Activated CD4-positive, alpha-beta memory T cell treated with anti-CD3 and anti-CD28 coated beads, Interleukin-2, amount 10 ng/mL, durations not matched to agents 7 days and 5 days (primary cell): ENCODE results near the gene SLC16A9. TPM values are rescaled to one million over a fixed set of nuclear protein-coding genes. Genes with fewer than 3 reads are reported as not detected.
"Not testable (repeated sequence)": the region's sequence is repeated elsewhere in the genome, so short reads cannot be mapped to it uniquely, and the experiment has no call there.

Experiments
- CTCF ChIA-PET: fragments of 350-600 bp; sonication (Branson Sonifier 250); formaldehyde crosslinking; loops from one replicate; lab custom pipeline; 2021; ENCODE audit warnings: antibody characterized with exemption, inconsistent platforms; lab: Charles Lee
- POLR2A ChIA-PET: fragments of 350-600 bp; sonication (Branson Sonifier 250); formaldehyde crosslinking; loops from one replicate; lab custom pipeline; 2021; ENCODE audit warnings: antibody characterized with exemption; lab: Charles Lee
- DNase-seq: peaks from one replicate; pipeline ENCODE4 v3.0.0-alpha.2; 2020
- H3K27ac Mint-ChIP-seq: one replicate; pipeline ENCODE4 v1.8.0; 2021; ENCODE audit warnings: mild to moderate bottlenecking, mixed read lengths
- H3K27me3 Mint-ChIP-seq: one replicate; pipeline ENCODE4 v1.8.0; 2021; ENCODE audit warnings: mixed read lengths
- H3K36me3 Mint-ChIP-seq: one replicate; pipeline ENCODE4 v1.8.0; 2021; ENCODE audit warnings: low read depth, mixed read lengths
- H3K4me1 Mint-ChIP-seq: one replicate; pipeline ENCODE4 v1.8.0; 2021; ENCODE audit warnings: mixed read lengths
- H3K4me3 Mint-ChIP-seq: one replicate; pipeline ENCODE4 v1.8.0; 2021; ENCODE audit warnings: mild to moderate bottlenecking, mixed read lengths
- H3K9me3 Mint-ChIP-seq: one replicate; pipeline ENCODE4 v1.8.0; 2021; ENCODE audit warnings: mixed read lengths
- total RNA-seq, 2 experiments: library from RNA; stranded (reverse); gene quantifications; one replicate each; pipeline ENCODE4 v1.2.3, GENCODE V29; 2021

Gene SLC16A9
- total RNA-seq, 2 experiments from 2014 or later: 0.48 to 0.58 TPM

DNA sequence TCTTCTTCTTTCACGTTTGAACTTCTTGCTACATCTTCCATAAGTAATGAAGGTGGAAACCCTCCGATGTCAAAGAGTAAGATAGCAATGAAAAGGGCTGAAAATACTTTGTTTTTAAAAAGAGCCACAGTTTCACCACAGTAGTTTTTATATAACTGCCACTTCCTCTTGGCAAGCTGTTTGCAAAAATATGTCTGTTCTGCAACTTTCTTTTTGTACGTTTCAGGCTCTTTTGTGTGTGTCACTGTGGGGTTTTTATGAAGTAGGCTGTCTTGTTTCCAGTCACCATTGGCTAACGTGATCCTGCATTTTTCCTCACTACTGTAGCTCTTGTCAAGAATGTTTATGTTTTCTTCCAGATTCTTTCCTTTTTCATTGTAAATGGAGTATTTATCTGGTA is 55.6 kb downstream of the SLC16A9 start:
- Mint-ChIP-seq H3K4me3 (peak overlapping the region; percentile 18), H3K9me3 (no peaks in the 10 kb centered on the region), H3K4me1 (peaks cover 12% of the 10 kb centered on the region), H3K27me3 (peaks cover 3% of the 10 kb centered on the region), H3K27ac (peak overlapping the region; percentile 70), H3K36me3 (no peaks in the 10 kb centered on the region)
- ChIA-PET POLR2A (interaction anchor here (0.6 to 1.2 kb wide), 4 partner anchors 25 to 255 kb away, joined by 3 to 5 read pairs (median 4); partner anchors contain the start of genes CCDC6 and SLC16A9), CTCF (no interaction called here)
- no peak for DNase-seq

DNA sequence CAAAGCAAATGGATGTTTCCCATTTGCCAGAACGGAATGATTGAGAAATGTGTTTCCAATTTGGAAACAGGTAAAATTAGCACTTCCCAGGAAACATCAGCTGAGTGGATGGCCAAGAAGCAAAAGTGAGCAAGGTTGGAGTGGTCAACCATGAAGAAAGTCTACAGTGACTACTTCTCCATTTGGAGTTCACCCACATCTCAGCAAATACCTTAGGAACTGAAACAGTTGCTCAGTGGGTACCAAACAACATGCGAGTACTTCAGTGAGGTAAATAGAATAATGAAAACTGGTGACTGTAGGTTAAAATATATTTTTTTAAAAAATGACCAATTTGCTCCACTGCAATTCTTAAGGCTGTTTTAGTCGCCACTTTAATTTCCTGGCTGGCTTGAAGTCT is 57.7 kb downstream of the SLC16A9 start:
- peaks cover 17% of the 10 kb centered on the region for H3K4me1 Mint-ChIP-seq
- no peak overlapping the region for H3K4me3 Mint-ChIP-seq
- H3K27me3 Mint-ChIP-seq: peaks cover 3% of the 10 kb centered on the region
- no peaks in the 10 kb centered on the region for H3K36me3 Mint-ChIP-seq
- POLR2A ChIA-PET: no interaction called here
- peaks cover 5% of the 10 kb centered on the region for H3K9me3 Mint-ChIP-seq
- H3K27ac Mint-ChIP-seq: no peak overlapping the region
- DNase-seq: no peak
- CTCF ChIA-PET: no interaction called here

DNA sequence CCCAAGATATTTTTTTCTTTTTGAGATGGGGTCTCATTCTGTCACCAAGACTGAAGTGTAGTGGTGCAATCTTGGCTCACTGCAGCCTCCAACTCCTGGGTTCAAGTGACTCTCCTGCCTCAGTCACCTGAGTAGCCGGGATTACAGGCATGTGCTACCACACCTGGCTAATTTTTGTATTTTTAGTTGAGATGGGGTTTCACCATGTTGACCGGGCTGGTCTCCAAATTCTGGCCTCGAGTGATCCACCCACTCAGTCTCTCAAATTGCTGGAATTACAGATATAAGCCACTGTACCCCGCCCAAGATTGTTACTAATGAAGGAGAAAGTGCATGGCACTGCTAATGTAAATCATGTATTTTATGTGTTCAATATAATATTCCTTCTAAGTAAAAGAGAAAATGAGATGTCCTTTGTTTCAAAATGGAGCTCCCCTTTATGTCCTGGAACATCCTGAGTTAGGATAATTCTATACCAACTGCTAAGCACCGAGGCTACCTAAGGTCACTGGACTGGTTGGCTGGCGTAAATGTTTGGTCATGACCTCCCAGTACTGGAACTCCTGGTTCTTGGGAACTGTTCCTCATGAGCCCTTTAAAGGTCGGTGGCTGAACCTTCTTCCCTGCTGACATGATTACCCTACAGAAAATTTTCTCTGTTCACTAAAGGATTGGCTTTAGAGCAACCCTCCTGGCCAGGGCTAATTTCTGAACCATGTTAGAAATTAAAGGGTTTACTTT is 59.9 kb downstream of the SLC16A9 start:
- ChIA-PET POLR2A (interaction anchor here (1.3 kb wide), 1 partner anchor 29 kb away, joined by 3 read pairs; no protein-coding TSS in a partner anchor), CTCF (no interaction called here)
- H3K36me3 Mint-ChIP-seq: no peaks in the 10 kb centered on the region
- peaks cover 3% of the 10 kb centered on the region for H3K27me3 Mint-ChIP-seq
- H3K4me1 Mint-ChIP-seq: peaks cover 17% of the 10 kb centered on the region
- no peak overlapping the region for H3K4me3 Mint-ChIP-seq
- H3K9me3 Mint-ChIP-seq: peaks cover 14% of the 10 kb centered on the region
- no peak overlapping the region for H3K27ac Mint-ChIP-seq
- no peak for DNase-seq

DNA sequence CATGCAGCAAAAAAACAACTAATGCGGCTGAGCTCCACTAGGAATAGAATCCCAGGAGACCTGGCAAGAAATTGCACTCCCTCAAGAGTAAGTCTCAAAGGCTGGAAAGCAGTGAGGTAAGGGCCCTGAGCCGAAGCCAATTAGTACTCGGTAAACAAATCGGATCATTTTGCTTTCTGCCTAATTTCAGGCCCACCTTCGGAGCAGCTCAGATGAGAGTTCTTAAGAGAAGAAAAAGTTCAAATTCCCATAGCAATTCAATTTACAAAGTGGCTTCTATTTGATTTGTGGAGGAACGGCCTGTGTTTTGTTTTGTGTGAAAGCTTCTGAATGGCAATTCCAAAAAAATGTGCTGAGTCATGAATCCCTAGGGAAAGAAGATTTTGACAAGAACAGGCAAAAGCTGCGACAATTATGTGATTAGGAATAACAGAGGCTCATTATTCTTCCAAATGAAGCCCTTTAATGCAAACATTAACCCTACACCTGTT is 60.9 kb downstream of the SLC16A9 start:
- Mint-ChIP-seq H3K27ac (no peak overlapping the region), H3K36me3 (no peaks in the 10 kb centered on the region), H3K4me3 (no peak overlapping the region), H3K27me3 (peaks cover 8% of the 10 kb centered on the region), H3K4me1 (peaks cover 11% of the 10 kb centered on the region), H3K9me3 (peaks cover 16% of the 10 kb centered on the region)
- no peak for DNase-seq
- ChIA-PET CTCF (no interaction called here), POLR2A (interaction anchor here (1.3 kb wide), 1 partner anchor 30 kb away, joined by 3 read pairs; no protein-coding TSS in a partner anchor)

GRCh38 chr10:59644841-59645240 is 64.8 kb downstream of the SLC16A9 start:
- peaks cover 16% of the 10 kb centered on the region for H3K9me3 Mint-ChIP-seq
- peaks cover 5% of the 10 kb centered on the region for H3K4me1 Mint-ChIP-seq
- H3K36me3 Mint-ChIP-seq: no peaks in the 10 kb centered on the region
- H3K27ac Mint-ChIP-seq: no peak overlapping the region
- no peak overlapping the region for H3K4me3 Mint-ChIP-seq
- CTCF ChIA-PET: no interaction called here
- POLR2A ChIA-PET: no interaction called here
- DNase-seq: no peak
- H3K27me3 Mint-ChIP-seq: peaks cover 6% of the 10 kb centered on the region

GRCh38 chr10:59641688-59642087 is 68.0 kb downstream of the SLC16A9 start:
- H3K27ac Mint-ChIP-seq, H3K27me3 Mint-ChIP-seq, H3K36me3 Mint-ChIP-seq, H3K4me3 Mint-ChIP-seq, CTCF ChIA-PET, DNase-seq, POLR2A ChIA-PET, H3K4me1 Mint-ChIP-seq: not testable (repeated sequence)
- peaks cover 11% of the 10 kb centered on the region for H3K9me3 Mint-ChIP-seq

DNA sequence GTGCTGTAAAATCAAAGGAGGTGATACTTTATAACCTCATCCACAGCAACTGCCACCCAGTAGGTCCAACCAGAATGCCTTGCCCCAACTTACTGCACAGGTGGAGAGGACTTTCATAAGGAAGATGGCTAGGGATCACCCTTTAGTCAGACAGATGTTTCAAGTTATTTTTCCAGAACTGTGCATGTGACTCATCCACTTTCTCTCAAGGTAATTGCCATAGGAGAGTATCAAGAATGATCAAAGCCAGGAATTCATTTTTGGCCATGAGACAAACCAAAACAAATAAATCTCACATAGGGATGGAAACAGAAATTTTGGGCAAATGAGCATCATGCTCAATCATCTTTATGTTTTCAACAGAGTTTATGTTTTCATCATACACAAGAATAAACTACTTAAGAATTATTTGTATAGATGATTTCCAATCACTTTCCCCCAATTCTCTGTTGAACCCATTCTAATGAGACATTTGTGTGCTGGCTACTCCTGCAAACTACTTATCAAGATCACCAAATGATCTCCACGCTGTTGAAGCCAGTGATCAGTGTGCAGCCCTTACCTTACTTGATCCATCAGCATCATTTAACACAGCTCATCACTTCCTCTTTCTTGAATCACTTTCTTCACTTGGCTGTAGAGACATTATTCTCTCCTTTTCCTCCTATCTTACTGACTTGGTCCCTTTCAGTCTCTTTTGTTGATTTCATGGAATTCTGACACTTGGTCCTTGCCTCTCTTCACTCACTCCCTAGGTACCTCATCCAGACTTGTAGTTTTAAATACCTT is 74.0 kb downstream of the SLC16A9 start:
- Mint-ChIP-seq H3K36me3 (no peaks in the 10 kb centered on the region), H3K9me3 (no peaks in the 10 kb centered on the region), H3K4me1 (no peaks in the 10 kb centered on the region), H3K27me3 (peaks cover 30% of the 10 kb centered on the region), H3K27ac (no peak overlapping the region), H3K4me3 (no peak overlapping the region)
- ChIA-PET POLR2A (no interaction called here), CTCF (interaction anchor here (1.2 to 1.9 kb wide), 2 partner anchors 10 kb away, joined by 4 to 11 read pairs; no protein-coding TSS in a partner anchor)
- no peak for DNase-seq

- CTCF ChIA-PET: interaction anchor here (1.9 kb wide), 1 partner anchor 8 kb away, joined by 11 read pairs; no protein-coding TSS in a partner anchor
Observed at GRCh38 chr10:59634102-59634501, 75.5 kb downstream of the SLC16A9 start.

GRCh38 chr10:59633063-59633462 is 76.6 kb downstream of the SLC16A9 start:
- Mint-ChIP-seq H3K9me3 (no peaks in the 10 kb centered on the region), H3K27me3 (peaks cover 45% of the 10 kb centered on the region), H3K36me3 (no peaks in the 10 kb centered on the region), H3K4me3 (no peak overlapping the region), H3K27ac (no peak overlapping the region), H3K4me1 (no peaks in the 10 kb centered on the region)
- ChIA-PET CTCF (interaction anchor here (0.6 to 1.3 kb wide), 3 partner anchors 10 to 232 kb away, joined by 3 to 4 read pairs (median 3); no protein-coding TSS in a partner anchor), POLR2A (no interaction called here)
- DNase-seq: no peak

More at GRCh38 chr10:59634102-59634501, 75.5 kb downstream of the SLC16A9 start:
- Mint-ChIP-seq H3K4me1 (no peaks in the 10 kb centered on the region), H3K9me3 (no peaks in the 10 kb centered on the region), H3K36me3 (no peaks in the 10 kb centered on the region), H3K27me3 (peaks cover 42% of the 10 kb centered on the region), H3K27ac (no peak overlapping the region), H3K4me3 (no peak overlapping the region)
- DNase-seq: no peak
- POLR2A ChIA-PET: no interaction called here

DNA sequence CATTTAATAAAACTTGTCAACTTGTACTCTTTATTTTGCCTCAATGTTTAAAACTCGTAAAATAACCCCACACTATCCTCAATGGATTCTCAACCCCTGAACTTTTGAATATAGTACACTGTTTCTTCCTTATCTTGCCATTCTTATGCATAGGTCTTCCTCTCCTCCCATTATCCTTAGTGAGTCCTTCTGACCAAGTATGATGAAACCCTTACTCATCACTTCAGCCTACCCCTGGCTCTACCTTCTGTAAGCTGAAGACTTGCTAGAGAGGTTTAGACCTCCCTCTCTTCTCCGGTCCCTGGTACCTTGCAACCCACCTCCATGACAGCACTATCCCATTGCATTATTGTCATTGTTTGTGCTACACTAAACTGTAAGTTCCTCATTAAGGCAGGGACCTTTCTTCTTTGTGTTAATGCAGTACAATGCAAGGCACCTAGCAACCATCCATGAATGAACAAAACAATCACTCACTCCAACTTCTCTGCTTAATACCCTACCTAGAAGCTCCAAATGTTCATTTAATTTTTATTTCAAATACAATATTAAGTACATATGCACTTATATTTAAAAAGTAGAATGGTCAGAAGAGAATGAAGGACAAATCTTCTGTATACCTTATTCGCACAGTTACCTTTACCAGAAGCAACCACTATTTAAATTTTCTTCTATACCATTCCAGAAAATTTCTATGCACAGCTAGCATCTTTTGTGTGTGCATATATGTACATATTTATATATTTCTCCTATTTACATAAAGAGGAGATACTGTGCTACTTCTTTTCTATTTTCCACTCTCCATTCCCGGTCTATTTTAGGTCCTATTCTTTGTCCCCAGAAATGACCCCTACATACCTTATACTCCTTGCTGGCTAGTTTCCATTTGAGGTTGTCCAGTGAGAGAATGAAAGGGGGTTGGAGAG is 77.5 kb downstream of the SLC16A9 start:
- Mint-ChIP-seq H3K36me3 (no peaks in the 10 kb centered on the region), H3K4me1 (no peaks in the 10 kb centered on the region), H3K9me3 (no peaks in the 10 kb centered on the region), H3K27me3 (peaks cover 45% of the 10 kb centered on the region), H3K4me3 (no peak overlapping the region), H3K27ac (no peak overlapping the region)
- ChIA-PET POLR2A (no interaction called here), CTCF (interaction anchor here (0.9 to 1.3 kb wide), 2 partner anchors 9 to 184 kb away, joined by 3 to 4 read pairs; no protein-coding TSS in a partner anchor)
- DNase-seq: no peak

DNA sequence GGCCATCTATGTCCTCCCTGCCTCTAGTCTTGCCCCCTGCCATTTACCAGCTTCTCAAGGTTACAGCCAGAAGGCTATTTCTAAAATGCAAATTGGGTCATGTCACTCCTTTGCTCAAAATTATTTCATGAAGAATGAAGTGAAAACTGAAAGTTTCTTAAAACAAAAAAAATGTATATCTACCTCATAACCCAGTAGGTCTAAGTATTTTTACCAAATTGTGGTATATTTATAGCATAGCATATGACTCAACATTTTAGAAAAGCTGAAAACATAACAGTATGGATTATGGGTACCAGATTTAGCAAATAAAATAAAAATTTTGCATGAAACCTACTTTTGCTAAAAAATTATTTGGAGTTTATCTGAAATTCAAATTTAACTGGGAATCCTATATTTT is 78.4 kb downstream of the SLC16A9 start:
- Mint-ChIP-seq H3K27ac (no peak overlapping the region), H3K4me3 (no peak overlapping the region), H3K27me3 (peaks cover 40% of the 10 kb centered on the region), H3K4me1 (no peaks in the 10 kb centered on the region), H3K9me3 (no peaks in the 10 kb centered on the region), H3K36me3 (no peaks in the 10 kb centered on the region)
- CTCF ChIA-PET: no interaction called here
- POLR2A ChIA-PET: no interaction called here
- DNase-seq: no peak

GRCh38 chr10:59628965-59629364 is 80.7 kb downstream of the SLC16A9 start:
- no peak overlapping the region for H3K4me3 Mint-ChIP-seq
- H3K4me1 Mint-ChIP-seq: peaks cover 3% of the 10 kb centered on the region
- no peaks in the 10 kb centered on the region for H3K36me3 Mint-ChIP-seq
- no peak for DNase-seq
- H3K9me3 Mint-ChIP-seq: no peaks in the 10 kb centered on the region
- POLR2A ChIA-PET: no interaction called here
- CTCF ChIA-PET: interaction anchor here (1.0 to 1.1 kb wide), 4 partner anchors 81 to 236 kb away, joined by 3 read pairs; partner anchors contain the start of gene SLC16A9
- peaks cover 27% of the 10 kb centered on the region for H3K27me3 Mint-ChIP-seq
- H3K27ac Mint-ChIP-seq: no peak overlapping the region
